ENCODE measurements around the gene TMEM117.

The TMEM117 gene

GRCh38 chr12:44334347-44334746 lies 498.5 kb downstream of the TMEM117 start:
- H3K27ac ChIP-seq (ENCODE audit: low read depth, low read length): no peak overlapping the region
- no peaks in the 10 kb centered on the region for H3K27me3 ChIP-seq (ENCODE audit: control insufficient read depth, insufficient read depth, low read length)
- no peak overlapping the region for H3K4me3 ChIP-seq (ENCODE audit: low read length)
- no peaks in the 10 kb centered on the region for H3K36me3 ChIP-seq (ENCODE audit: control insufficient read depth, insufficient read depth, low read length)
- H3K4me1 ChIP-seq (ENCODE audit: control insufficient read depth, insufficient read depth, low read length): no peaks in the 10 kb centered on the region
- H3K9ac ChIP-seq (ENCODE audit: low read length): no peak overlapping the region

DNA sequence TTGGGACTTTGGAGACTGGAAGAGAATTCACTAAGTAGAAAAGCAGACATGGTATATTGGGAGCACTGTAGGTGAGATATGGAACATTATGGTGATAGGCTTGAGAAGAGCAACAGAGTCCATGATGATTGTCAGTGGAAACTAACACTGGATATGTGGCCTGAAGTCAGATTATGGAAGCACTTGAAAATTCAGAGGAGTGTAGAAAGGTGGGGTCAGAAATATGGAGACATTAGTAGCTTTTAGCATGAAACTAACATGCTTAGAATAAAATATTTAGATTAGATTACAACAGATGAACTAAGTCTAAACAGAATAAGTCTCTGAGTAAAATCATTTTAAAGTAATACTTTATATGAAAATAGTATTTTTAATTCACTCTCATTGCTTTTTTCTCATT lies 499.1 kb downstream of the TMEM117 start:
- no peaks in the 10 kb centered on the region for H3K36me3 ChIP-seq (ENCODE audit: control insufficient read depth, insufficient read depth, low read length)
- H3K27ac ChIP-seq (ENCODE audit: low read depth, low read length): no peak overlapping the region
- H3K27me3 ChIP-seq (ENCODE audit: control insufficient read depth, insufficient read depth, low read length): no peaks in the 10 kb centered on the region
- H3K9ac ChIP-seq (ENCODE audit: low read length): no peak overlapping the region
- H3K4me3 ChIP-seq (ENCODE audit: low read length): no peak overlapping the region
- H3K4me1 ChIP-seq (ENCODE audit: control insufficient read depth, insufficient read depth, low read length): no peaks in the 10 kb centered on the region

DNA sequence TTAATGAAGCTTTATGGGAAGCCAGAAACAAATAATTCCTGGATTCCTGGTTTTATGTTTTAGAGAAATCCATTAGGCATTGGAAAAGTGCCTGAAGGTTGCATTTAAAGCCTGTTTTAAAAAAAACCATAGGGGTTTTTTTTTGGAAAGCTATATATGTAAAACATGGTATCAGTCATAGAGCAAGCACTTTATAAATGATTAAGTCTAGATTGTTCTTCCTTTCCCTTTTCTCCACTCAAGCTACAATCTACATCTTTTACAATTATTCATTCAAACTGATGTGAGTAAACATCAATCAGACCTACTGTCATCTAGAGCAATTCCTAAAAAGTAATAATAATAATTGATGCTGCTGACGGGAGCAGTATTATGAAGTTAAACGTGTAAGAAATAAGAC lies 500.7 kb downstream of the TMEM117 start:
- Histone ChIP-seq H3K36me3 (ENCODE audit: control insufficient read depth, insufficient read depth, low read length) (no peaks in the 10 kb centered on the region), H3K4me3 (ENCODE audit: low read length) (no peak overlapping the region), H3K4me1 (ENCODE audit: control insufficient read depth, insufficient read depth, low read length) (peaks cover under 1% of the 10 kb centered on the region), H3K27me3 (ENCODE audit: control insufficient read depth, insufficient read depth, low read length) (no peaks in the 10 kb centered on the region), H3K9ac (ENCODE audit: low read length) (no peak overlapping the region), H3K27ac (ENCODE audit: low read depth, low read length) (no peak overlapping the region)

DNA sequence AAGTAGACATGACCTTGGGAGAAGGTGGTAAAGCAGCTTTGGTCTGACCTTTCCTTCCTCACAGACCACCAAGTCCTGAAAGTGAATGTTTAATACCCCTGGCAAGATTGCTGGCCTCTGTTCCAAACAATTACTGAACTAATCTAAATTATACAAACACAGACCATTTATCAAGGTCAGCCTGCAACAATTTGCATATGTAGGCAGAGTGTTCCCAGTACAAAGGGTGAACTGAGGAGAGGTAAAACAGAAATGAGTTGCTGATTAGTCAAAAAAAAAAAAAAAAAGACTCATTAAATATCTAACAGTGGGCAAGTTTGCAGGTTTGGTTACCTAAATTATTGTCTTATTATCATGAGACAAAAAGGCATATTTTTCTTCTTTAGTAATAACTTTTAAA lies 506.5 kb downstream of the TMEM117 start:
- H3K9ac ChIP-seq (ENCODE audit: low read length): no peak overlapping the region
- H3K27ac ChIP-seq (ENCODE audit: low read depth, low read length): peak overlapping the region; percentile 35
- no peaks in the 10 kb centered on the region for H3K27me3 ChIP-seq (ENCODE audit: control insufficient read depth, insufficient read depth, low read length)
- H3K4me1 ChIP-seq (ENCODE audit: control insufficient read depth, insufficient read depth, low read length): peaks cover 3% of the 10 kb centered on the region
- no peaks in the 10 kb centered on the region for H3K36me3 ChIP-seq (ENCODE audit: control insufficient read depth, insufficient read depth, low read length)
- H3K4me3 ChIP-seq (ENCODE audit: low read length): no peak overlapping the region

DNA sequence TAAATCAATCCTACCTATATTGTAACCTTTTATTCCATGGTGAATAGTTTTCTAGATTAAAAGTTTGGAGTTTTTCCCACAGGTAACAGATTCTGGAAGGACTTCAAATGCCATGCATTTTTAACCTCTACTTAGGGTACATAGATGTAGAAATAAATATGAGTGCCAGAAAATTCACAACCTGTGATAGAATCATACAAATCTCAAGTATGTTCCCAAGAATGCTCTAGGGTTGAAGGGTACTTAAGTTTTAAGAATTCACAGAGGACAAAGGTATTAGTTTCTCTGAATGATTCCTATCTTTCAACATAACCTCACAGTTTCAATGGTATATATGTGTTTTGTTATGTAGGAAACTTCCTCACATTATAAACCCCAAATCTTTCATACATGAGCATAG lies 511.3 kb downstream of the TMEM117 start:
- no peaks in the 10 kb centered on the region for H3K36me3 ChIP-seq (ENCODE audit: control insufficient read depth, insufficient read depth, low read length)
- H3K27me3 ChIP-seq (ENCODE audit: control insufficient read depth, insufficient read depth, low read length): no peaks in the 10 kb centered on the region
- no peak overlapping the region for H3K4me3 ChIP-seq (ENCODE audit: low read length)
- H3K27ac ChIP-seq (ENCODE audit: low read depth, low read length): no peak overlapping the region
- no peak overlapping the region for H3K9ac ChIP-seq (ENCODE audit: low read length)
- H3K4me1 ChIP-seq (ENCODE audit: control insufficient read depth, insufficient read depth, low read length): no peaks in the 10 kb centered on the region

DNA sequence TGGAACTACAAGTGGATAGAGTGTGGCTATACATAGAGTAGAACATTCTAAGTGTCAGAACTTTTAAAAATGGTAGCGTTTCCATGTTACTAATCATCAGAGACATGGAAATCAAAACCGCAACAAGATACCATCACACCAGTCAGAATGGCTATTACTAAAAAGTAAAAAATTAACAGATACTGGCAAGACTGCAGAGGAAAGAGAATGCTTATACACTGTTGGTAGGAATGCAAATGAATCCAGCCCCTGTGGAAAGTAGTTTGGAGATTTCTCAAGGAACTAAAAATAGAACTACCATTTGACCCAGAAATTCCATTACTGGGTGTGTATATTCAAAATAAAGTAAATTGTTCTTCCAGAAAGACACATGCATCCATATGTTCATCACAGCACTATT lies 521.6 kb downstream of the TMEM117 start:
- H3K4me3 ChIP-seq (ENCODE audit: low read length): no peak overlapping the region
- H3K27me3 ChIP-seq (ENCODE audit: control insufficient read depth, insufficient read depth, low read length): no peaks in the 10 kb centered on the region
- no peaks in the 10 kb centered on the region for H3K4me1 ChIP-seq (ENCODE audit: control insufficient read depth, insufficient read depth, low read length)
- no peak overlapping the region for H3K9ac ChIP-seq (ENCODE audit: low read length)
- no peak overlapping the region for H3K27ac ChIP-seq (ENCODE audit: low read depth, low read length)
- H3K36me3 ChIP-seq (ENCODE audit: control insufficient read depth, insufficient read depth, low read length): no peaks in the 10 kb centered on the region

DNA sequence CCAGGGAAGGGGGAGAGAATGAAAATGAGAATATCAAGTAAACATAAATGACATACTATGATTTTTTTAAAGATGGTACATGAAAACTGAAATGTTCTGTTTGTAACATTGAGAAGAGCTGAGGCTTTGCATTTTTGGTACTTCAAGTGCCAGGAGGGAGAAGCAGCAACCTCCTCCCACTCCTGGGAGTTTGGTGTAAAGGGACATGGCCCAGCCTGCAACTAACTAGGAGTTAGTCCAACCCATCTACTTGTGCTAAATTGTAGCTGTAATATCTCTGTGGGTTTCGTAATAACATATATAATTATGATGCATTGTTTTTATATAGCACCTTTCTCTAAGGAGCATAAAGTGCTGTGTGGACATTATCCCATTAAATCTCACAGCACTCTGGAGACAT lies 522.8 kb downstream of the TMEM117 start:
- Histone ChIP-seq H3K4me1 (ENCODE audit: control insufficient read depth, insufficient read depth, low read length) (no peaks in the 10 kb centered on the region), H3K27ac (ENCODE audit: low read depth, low read length) (no peak overlapping the region), H3K36me3 (ENCODE audit: control insufficient read depth, insufficient read depth, low read length) (no peaks in the 10 kb centered on the region), H3K4me3 (ENCODE audit: low read length) (no peak overlapping the region), H3K27me3 (ENCODE audit: control insufficient read depth, insufficient read depth, low read length) (no peaks in the 10 kb centered on the region), H3K9ac (ENCODE audit: low read length) (no peak overlapping the region)

GRCh38 chr12:44362947-44363346 lies 527.1 kb downstream of the TMEM117 start:
- Histone ChIP-seq H3K27ac (ENCODE audit: low read depth, low read length) (no peak overlapping the region), H3K4me3 (ENCODE audit: low read length) (no peak overlapping the region), H3K4me1 (ENCODE audit: control insufficient read depth, insufficient read depth, low read length) (no peaks in the 10 kb centered on the region), H3K27me3 (ENCODE audit: control insufficient read depth, insufficient read depth, low read length) (no peaks in the 10 kb centered on the region), H3K36me3 (ENCODE audit: control insufficient read depth, insufficient read depth, low read length) (no peaks in the 10 kb centered on the region), H3K9ac (ENCODE audit: low read length) (no peak overlapping the region)

- Histone ChIP-seq H3K4me1 (ENCODE audit: control insufficient read depth, insufficient read depth, low read length) (no peaks in the 10 kb centered on the region), H3K36me3 (ENCODE audit: control insufficient read depth, insufficient read depth, low read length) (no peaks in the 10 kb centered on the region), H3K9ac (ENCODE audit: low read length) (no peak overlapping the region), H3K27ac (ENCODE audit: low read depth, low read length) (no peak overlapping the region), H3K4me3 (ENCODE audit: low read length) (no peak overlapping the region), H3K27me3 (ENCODE audit: control insufficient read depth, insufficient read depth, low read length) (no peaks in the 10 kb centered on the region)
These were observed 531.3 kb downstream of the TMEM117 start for GRCh38 chr12:44367136-44367535.

GRCh38 chr12:44367916-44368315 lies 532.0 kb downstream of the TMEM117 start:
- no peak overlapping the region for H3K27ac ChIP-seq (ENCODE audit: low read depth, low read length)
- H3K27me3 ChIP-seq (ENCODE audit: control insufficient read depth, insufficient read depth, low read length): no peaks in the 10 kb centered on the region
- no peaks in the 10 kb centered on the region for H3K36me3 ChIP-seq (ENCODE audit: control insufficient read depth, insufficient read depth, low read length)
- no peak overlapping the region for H3K4me3 ChIP-seq (ENCODE audit: low read length)
- no peak overlapping the region for H3K9ac ChIP-seq (ENCODE audit: low read length)
- H3K4me1 ChIP-seq (ENCODE audit: control insufficient read depth, insufficient read depth, low read length): no peaks in the 10 kb centered on the region

DNA sequence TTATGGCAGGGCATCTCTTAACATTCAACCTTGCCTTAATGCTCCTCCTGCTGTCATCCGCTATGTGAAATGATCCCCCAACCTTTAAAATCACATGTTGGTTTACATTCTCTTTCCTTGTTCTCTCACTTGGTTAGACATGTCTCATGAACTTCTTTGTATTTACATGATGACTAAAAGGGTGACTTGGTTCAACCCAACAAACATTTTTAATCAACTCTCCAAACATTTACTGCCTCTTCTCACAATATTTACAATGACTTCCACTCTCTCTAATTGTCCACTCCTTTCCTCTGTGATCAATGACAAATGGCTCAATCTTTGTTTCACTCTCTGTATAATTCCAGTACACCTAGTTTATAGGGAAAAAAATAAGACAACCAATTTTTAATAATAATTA lies 534.1 kb downstream of the TMEM117 start:
- H3K36me3 ChIP-seq (ENCODE audit: control insufficient read depth, insufficient read depth, low read length): no peaks in the 10 kb centered on the region
- no peak overlapping the region for H3K4me3 ChIP-seq (ENCODE audit: low read length)
- H3K27me3 ChIP-seq (ENCODE audit: control insufficient read depth, insufficient read depth, low read length): no peaks in the 10 kb centered on the region
- H3K27ac ChIP-seq (ENCODE audit: low read depth, low read length): no peak overlapping the region
- no peaks in the 10 kb centered on the region for H3K4me1 ChIP-seq (ENCODE audit: control insufficient read depth, insufficient read depth, low read length)
- no peak overlapping the region for H3K9ac ChIP-seq (ENCODE audit: low read length)

GRCh38 chr12:44370982-44371381 lies 535.1 kb downstream of the TMEM117 start:
- Histone ChIP-seq H3K4me1 (ENCODE audit: control insufficient read depth, insufficient read depth, low read length) (no peaks in the 10 kb centered on the region), H3K9ac (ENCODE audit: low read length) (no peak overlapping the region), H3K27ac (ENCODE audit: low read depth, low read length) (no peak overlapping the region), H3K27me3 (ENCODE audit: control insufficient read depth, insufficient read depth, low read length) (no peaks in the 10 kb centered on the region), H3K36me3 (ENCODE audit: control insufficient read depth, insufficient read depth, low read length) (no peaks in the 10 kb centered on the region), H3K4me3 (ENCODE audit: low read length) (no peak overlapping the region)

DNA sequence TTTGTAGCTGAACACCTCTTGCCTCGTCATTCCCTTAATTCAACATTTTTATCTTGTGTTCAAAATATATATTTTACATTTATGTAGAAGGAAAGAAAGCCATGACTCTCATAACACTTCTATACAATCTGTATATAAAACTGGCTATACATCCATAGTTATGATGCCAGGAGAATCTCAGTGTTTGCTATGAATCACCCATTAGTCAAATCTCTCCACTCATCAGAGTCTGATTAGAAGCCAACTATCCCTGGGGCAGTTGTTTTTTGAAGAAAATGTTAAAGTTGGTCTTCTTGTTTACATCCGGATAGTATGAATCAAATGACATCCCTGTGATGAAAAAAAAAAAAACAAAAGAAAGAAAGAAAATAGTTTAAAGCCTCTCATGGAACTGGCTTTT lies 536.4 kb downstream of the TMEM117 start:
- H3K27me3 ChIP-seq (ENCODE audit: control insufficient read depth, insufficient read depth, low read length): no peaks in the 10 kb centered on the region
- no peaks in the 10 kb centered on the region for H3K4me1 ChIP-seq (ENCODE audit: control insufficient read depth, insufficient read depth, low read length)
- no peak overlapping the region for H3K9ac ChIP-seq (ENCODE audit: low read length)
- H3K4me3 ChIP-seq (ENCODE audit: low read length): no peak overlapping the region
- H3K36me3 ChIP-seq (ENCODE audit: control insufficient read depth, insufficient read depth, low read length): no peaks in the 10 kb centered on the region
- no peak overlapping the region for H3K27ac ChIP-seq (ENCODE audit: low read depth, low read length)

DNA sequence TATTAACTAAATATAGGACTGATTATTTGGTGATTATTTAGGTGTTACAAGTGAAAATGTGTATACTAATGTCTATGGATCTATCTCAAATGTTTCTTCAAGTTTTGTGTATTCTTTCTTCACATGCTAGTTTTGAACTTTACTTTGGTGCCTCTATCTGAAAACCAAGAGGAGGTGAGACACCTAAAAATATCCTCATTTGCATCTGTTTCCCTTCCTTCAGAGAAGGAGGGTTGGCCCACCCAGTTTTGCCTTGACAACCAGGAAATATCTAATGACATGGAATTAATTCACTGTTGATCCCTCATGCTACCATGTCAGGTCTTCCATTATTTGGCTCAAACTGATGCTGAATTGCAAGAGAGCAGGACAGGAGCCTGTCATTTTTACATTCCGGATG lies 539.8 kb downstream of the TMEM117 start:
- no peaks in the 10 kb centered on the region for H3K36me3 ChIP-seq (ENCODE audit: control insufficient read depth, insufficient read depth, low read length)
- H3K4me1 ChIP-seq (ENCODE audit: control insufficient read depth, insufficient read depth, low read length): peaks cover 3% of the 10 kb centered on the region
- H3K4me3 ChIP-seq (ENCODE audit: low read length): no peak overlapping the region
- H3K9ac ChIP-seq (ENCODE audit: low read length): no peak overlapping the region
- H3K27me3 ChIP-seq (ENCODE audit: control insufficient read depth, insufficient read depth, low read length): no peaks in the 10 kb centered on the region
- H3K27ac ChIP-seq (ENCODE audit: low read depth, low read length): no peak overlapping the region
